GM19240 (cell line): ENCODE results near the gene TACR2.

Source experiments
- DNase-seq: peaks from one replicate; pipeline ENCODE4 v3.0.0; 2011; ENCODE audit warnings: low spot score; ENCODE audit not compliant: insufficient read length

Gene TACR2

DNA sequence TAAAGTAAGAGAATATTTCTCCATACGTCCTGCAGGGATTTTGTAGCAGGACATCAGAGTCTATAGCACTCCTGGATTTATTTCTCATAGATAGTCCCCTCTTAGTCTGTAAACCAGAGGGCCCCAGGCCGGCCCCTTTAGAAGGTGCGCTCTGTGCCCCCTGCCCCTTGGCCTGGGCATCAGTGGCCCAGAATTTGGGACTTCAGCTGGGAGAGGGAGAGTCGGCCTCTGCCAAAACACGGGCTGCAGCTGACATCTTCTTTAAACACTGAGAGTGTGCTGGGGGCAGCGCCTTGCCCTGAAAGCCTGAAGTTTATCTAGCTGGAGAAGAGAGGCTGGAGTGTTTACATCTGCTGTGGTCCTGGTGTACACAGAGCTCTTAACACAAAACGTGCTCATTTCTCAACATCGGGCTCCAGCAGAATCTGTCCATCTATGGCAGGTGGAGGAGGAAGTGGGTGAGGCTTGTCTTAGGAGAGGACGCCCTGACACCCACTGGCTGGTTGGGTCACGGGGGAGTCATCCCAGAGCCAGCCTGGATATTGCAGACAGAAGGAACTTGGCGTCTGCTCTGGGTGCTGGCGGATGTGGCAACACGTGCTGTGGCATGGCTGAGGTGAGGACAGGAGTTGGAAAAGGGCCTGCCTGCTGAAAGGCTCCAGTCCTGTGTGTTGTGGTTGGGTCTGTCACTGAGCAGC is 5.0 kb upstream of the TACR2 start:
- no peak for DNase-seq

DNA sequence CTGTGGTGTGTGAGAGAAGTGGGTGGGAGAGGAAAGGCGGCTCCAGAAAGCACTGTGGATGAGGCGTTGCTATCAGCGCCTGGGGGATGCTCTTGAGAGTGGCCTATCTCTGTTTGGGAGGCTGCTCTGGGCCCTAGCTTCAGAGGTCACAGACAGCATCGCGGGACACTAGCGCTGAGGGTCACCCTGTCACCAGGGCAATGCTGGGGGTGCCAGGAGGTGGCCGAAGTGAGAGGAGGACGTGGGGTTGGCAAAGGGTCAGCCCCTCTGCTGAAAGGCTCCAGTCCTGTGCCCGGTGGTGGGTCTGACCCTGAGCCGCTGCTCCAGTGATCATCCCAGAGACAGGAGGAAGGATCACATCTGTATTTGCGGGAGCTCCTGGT is 3.0 kb upstream of the TACR2 start:
- no peak for DNase-seq

DNA sequence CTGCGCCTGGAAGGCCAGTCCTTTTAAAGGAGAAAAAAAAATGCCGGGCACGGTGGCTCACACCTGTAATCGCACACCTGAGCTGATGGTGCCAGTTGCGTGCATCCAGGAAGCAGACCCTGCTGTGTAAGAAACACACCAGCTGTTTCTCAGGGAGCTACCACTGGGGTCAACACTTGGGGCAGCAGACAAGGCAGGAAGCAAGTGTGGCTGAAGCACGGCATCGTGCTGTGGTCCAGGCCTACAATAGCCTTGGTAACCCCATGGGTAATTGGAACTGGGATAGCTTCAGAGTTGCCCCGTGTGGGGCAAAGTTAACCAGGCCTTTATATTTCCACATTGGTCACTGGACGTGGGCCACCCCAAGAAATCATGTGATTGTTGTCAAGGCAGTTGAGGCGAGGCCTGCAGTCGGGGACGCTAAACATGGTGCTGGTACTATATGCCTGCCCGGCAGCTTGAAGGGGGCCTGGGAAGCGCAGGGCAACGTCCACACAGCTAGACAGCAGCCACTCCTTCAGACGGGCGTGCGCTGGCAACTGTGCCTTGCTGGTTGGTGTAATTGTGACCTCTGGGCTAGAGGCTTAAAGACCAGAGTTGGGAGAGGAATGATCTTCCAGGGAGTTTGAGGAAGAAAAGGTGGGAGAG is 2.5 kb upstream of the TACR2 start:
- DNase-seq, result no peak

DNA sequence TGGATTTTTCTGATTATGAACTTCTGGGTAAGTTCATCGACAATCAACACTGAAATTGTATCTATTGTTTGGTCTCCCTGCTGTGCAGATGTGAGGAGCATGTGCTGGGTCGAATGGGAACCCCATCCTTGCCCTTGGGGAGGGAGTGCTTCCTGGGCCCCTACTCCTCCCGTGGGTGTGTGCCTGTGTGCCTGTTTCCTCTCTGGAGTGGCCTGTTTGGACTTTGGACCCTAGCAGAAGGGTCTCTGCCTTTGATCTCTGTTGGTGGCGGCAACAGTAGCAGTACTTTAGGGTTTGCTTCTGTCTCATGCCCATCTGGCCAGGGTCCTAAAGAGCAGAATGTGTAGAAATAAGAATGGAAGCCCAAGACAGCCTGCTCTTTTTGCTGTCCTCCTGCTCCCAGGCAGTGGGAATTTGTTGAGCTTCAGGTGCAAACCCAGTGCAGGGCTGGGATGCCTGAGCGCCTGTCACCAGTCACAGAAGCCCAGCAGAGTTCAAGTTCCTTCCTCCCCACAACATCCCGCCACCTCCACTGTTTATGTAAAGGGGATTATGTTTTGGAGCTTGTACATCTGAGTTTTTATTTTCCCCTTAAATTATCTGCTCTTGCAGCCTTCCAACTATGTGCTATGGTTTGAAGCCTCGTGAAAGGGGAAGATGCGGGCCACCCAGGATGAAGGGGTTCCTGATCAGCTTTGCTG is 1.5 kb upstream of the TACR2 start:
- no peak for DNase-seq

DNA sequence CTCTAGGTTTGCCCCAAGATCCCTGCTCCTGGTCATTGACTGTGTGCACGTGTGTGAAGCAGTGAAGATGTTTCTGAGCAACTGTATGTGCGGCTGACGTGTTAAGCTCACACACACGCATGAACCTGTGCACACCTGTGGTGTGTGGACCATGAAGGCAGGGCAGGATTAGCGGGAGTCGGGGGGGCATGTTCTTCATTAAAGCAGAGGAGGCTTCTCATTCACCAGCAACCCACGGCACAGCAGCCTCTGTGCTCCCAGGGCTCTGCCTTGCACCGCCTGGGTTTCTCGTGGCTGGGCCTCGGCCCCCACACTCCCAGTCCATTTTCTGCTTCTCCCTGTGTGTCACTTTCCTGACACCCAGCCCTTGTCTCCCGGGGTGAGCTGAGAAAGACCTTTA is 824 bp upstream of the TACR2 start:
- no peak for DNase-seq

DNA sequence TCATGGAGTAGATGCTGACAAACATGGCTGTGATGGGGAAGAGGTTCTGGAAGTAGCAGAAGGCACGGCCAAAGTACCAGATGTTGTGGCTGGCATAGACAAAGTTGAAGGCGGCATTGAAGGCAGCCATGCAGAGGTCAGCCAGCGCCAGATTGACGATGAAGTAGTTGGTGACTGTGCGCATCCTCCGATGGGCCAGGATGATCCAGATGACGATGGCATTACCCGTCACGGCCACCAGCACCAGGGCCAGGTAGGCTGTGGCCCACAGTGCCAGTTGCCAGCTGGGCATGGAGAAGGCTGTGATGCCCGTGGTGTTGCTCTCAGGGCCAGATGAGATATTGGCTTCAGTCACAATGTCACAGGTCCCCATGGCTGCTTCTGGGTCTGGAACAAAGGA is 767 bp downstream of the TACR2 start:
- DNase-seq, result no peak

DNA sequence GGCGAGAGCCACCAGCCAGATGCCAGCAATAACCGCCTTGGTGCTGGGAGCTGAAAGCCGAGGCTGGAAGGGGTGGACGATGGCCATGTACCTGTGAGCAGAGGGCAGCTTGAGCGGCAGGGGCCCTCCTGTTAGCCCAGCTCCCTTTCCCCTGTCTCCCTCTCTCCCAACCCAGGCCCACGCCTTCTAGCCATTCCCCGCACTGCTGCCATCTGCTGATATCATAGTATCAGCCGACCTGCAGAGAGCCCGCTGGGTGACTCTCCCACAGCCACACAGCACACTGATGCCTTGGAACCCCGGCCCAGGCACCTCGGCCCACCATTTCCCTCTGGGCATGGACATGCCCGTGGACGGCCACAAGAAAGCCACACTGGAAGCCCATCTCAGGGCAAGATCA is 1.7 kb downstream of the TACR2 start:
- no peak for DNase-seq

DNA sequence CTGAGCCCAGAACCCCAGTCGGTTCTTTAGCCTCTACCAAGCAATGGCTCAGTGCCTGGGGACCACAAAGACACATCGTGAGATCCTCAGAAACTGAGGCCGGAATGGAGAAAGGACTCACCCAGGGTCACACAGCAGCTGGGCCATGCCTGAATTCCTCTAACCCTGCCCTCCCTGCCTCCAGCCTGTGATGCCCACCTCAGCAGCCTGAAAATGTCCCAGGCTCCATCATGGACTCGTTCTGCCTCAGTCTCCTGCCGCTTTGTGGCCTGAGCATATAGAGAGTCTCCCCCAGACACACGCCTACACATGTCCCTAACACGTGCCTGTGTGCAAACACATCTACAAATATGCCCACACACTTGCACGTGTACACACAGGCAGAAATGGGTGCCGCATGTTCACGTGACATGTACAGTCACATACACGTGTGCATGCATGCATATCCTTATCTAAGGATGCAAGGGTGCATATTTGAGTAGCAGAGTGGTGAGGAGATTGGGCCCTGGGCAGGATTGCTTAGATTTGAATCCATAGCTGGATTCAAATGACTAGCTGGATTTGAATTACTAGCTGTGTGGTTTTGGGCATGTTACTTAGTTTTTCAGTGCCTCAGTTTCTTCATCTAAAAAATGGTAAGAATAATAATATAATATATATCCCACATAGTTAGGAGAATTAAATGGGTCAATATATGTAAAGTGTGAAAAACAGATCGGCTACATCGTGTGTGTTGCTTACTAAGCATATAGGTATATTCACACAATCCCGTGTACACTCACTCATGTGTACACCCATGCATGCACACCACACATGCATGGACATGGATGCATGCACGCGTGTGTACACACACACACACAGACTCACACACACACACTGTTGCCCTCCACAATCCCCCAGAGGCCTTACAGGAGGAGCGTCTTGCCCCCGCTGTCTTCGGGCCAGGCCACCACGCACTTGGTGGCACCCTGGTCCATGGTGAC is 2.4 kb downstream of the TACR2 start:
- DNase-seq, result no peak

DNA sequence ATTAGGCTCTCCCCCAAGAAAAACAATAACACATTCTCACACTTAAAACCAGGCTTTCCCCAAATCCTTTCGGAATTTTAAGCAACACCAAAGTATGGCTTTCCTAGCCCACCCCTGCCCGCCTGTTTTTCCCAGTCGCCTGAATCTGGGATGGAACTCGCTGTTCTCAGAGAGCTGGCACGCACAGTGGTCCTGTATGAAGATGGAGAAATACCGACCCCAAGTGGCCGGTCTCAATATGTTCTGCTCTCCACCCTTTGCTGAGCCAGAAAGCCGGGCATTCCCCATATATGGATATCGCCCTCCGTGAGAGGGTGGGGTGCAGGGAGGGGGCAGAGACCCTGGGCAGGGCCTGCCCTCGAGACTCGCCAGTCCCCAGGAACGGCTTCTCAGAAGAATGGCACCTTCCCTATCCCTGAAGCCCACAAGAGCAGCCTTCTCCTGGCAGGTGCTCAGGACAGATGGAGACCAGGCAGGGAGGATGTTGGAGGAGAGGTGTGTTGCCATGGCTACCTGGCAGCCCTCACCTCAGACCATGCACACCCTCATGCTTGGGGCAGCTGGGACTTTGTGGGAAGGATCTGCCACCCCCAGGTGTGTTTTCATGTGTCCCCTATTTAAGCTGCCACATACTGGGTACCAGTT is 3.4 kb downstream of the TACR2 start:
- DNase-seq, result no peak

DNA sequence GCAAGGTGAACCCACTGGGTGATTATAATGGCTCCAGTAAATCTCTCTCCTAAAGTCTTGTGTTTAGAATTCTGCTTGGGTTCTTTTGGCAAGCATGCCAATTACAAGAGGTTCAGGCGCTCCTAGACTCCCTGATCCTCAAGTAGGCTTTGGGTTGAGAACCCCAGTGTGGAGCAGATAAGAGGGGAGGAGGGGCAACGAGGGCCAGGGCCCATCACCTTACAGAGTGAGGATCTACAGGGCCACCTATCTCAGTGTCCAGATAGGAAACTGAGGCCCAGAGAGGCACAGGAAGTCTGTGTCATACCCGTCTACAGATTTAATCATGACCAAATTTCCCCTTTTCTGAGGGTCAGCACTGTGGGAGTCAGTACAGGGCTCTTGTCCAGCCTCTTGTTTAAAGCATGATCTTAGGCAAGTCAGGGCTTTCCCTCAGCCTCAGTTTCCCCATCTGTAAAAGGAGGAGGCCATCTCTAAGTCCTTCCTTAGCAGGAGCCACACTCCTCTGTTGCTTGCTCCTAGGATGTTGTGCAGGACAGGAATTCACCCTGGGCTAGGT is 4.4 kb downstream of the TACR2 start:
- no peak for DNase-seq

DNA sequence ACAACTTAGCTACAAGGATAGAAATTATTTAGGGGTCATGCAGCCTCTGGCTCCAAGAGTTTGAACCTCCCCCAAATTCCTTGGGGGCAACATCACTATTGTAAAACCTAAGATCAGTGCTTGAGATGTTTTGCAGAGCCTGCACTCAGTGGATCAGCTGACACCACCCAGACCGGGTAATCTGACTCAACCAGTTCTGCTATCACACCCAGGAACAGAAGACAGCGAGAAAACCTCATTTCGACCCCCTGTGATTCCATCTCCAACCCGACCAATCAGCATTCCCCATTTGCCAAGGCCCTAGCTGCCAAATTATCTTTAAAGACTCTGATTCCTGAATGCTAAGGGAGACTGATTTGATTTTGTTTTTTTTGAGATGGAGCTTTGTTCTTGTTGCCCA is 5.2 kb downstream of the TACR2 start:
- DNase-seq, result no peak

DNA sequence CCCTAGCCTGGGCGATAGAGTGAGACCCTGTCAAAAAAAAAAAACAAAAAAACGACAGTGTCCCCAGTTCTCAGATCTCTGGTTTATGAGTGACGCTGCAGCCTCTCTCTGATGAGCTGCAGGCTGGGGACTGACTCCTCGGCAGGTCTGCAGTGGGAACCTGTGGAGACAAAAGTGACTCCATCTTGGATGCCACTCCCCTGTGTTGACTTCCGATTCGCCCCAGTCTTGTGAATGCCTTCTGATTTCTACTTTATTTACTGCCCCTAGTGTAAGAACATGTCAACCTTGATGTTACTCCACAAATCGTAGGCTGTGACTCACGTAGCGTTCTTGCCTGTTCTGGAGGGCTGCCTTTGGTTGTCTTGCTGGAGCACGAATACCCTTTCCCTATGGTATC is 6.2 kb downstream of the TACR2 start:
- DNase-seq, result no peak

DNA sequence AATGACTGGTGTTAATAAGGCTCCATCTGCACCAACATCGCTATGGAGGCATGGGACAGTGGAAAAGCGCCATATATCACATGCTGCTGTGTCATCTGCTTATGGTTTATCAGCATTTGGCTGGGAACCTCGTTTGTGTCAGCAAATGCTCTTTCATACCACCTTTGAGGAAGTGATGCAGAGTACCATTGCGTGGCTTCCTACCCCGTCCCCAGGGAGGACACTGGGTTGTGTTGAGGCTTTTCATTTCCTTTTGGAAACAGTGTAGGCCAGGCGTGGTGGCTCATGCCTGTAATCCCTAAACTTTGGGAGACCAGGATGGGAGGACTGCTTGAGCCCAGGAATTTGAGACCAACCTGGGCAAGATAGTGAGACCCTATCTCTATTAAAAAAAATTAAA is 6.8 kb downstream of the TACR2 start:
- DNase-seq, result no peak

DNA sequence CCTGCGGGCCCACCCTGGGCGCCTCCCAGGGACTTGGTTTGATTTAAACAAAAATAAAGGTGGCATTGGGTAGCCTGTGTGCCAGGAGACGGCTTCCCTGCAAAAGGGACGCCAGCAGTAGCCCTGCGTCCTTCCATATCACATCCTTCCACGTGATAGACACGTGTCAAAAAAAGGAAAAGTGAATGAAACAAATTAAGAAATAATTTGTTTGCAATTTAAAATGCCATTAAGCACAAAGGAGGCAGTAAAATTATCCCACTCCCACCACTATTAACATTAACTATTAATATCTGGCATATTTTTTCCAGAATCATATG is 7.6 kb downstream of the TACR2 start:
- DNase-seq, result no peak

DNA sequence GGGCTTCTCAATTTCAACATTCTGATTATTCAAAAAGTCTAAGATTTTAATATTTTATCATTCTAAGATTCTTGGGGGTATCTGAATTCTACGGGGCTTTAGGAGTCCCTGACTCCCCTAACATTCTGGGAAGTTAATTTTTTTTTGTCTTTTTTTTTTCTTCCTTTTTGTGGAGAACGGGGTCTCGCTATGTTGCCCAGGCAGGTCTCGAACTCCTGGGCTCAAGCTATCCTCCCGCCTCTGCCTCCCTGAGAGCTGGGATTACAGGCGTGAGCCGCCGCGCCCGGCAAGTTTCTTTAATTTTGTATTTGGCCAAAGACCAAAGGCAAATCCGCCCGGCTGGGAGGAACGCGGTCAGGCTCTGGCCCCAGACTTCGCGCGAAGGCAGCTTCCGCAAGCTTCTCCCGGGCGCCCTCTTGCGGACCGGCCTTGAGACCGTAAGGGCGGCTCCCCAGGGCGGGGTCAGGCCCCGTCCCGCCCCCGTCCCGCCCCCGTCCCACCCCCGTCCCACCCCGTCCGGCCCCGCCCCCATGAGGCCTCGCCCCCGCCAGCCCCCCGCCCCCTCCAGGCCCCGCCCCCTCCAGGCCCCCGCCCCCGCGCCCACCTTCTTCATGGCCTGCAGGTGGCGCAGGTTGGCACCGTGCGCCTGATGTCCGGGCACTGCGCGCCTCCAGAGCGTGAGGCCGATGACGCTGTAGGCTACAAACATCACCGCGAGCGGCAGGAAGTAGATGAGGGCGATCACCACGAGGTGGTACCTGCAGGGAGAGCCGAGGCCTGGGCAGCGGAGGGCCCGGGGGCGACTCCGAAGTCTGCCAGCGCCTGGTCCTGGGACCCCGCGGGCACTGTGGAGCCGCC is 8.2 kb downstream of the TACR2 start:
- peak; percentile 93 for DNase-seq

DNA sequence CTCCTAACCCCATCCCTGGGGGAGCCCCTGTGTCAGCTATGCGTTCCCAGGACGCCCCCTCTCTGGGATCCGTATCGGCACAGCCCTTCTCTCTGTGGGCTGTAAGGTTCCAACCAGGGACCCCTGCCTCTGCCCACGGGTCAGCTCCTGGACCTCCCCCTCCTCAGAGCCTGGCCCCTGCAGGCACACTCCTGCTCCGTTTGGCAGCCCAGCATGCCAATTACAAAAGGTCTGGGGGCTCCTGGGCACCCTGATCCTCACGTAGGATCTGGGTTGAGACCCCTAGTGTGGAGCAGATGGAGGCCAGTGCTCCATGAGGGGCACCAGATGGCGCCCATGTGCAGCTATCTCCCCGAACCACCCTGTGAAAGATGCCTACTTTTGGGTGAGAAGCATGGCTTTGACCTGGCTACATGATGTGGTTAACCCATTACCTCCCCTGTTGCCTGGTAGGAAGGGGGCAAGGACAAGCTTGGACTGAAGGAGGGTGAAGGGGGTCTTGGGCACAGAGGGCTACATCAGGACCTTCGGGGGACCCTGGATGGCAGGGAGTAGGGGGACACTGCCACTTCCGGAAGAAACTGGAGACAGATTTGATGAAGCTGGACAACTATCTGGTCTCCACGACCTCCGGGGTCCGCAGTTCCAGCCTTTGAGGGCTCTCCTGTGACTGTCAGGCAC is 9.0 kb downstream of the TACR2 start:
- no peak for DNase-seq

DNA sequence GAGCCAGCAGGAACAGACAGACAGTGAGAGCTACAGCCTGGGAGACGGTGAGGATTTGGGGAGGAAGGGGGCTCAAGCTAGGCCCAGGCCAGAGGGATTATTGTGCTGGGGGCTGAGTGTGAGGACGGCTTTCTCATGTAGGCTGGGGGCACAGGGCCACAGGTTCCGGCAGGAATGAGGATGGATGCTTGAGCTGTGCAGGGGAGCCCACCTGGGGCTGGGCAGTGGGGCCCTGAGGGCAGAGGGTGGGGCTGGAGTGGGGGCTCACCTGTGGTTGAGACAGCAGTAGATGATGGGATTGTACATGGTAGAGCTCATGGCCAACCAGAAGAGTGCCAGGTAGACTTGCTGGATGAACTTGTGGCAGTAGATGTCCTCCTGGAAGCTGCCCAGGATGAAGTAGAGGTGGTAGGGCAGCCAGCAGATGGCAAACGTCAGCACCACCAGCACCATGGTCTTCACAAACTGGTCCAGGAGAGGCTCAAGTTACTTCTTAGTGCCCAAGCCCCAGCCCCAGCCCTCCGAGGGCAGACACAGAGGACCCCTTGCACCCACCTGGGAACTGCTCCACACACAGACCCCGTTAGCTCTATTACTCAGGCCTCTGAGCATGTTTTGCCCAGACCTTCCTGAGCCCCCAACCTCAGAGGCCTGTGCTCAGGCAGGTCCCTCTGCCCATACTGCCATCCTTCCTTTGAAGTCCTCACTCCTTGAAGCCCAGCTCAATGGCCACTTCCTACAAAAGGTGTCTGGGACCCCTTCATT is 9.7 kb downstream of the TACR2 start:
- DNase-seq, result no peak

DNA sequence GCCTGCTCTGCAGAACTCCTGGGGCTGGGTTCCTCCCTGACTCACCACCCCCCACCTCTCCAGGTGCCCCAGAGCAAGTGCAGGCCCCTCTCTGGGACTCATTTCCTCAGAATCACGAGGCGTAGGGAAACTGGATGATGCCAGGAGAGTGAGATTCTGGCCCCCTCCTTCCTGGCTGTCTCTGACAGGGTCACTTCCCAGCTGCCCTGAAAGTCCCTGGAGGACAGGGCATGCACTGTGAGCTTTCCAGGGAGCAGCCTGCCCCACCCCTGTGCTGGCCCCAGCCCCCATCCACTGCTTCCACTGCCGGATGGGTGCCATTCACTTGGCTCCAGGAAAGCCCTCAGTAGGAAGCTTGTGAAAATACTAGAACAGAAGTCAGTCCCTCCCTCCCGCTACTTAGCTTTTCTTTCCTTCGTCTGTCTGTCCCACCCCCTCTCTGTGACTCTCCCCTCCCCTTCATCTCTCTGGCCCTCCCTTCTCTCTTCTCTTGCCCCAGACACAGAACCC is 10.4 kb downstream of the TACR2 start:
- no peak for DNase-seq

DNA sequence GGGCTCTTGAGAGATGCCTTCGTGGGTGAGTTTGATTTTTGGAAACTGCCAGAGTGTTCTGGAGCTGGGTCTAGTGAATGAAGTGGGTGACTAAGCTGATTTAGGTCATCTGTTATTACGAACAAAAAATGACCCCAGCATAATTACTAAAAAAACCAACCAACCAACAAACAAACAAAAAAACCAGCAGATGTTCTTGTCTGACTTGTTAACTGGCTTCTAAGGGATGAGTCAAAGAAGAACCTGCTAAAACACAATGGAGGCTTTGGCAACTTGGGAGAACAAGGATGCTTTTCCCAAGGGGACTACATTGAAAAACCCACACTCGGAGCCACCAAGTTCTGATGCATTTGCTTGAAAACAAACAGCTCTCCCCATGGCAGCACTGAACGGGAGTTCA is 11.5 kb downstream of the TACR2 start:
- no peak for DNase-seq
